Thyroid gland (tissue), 4 donors: ENCODE data around the gene PHF21A.

ENCODE experiments used
- CTCF ChIP-seq, 6 experiments: fragments of 200-600 bp in 3 of 6; fragments of 450-650 bp in 3 of 6; sonication (generic) in 3 of 6; IDR thresholded peaks; one replicate each; pipeline ENCODE4 v1.5.1; 2016 to 2019; ENCODE audit warnings: antibody characterized with exemption in 6 of 6, mild to moderate bottlenecking in 2 of 6, inconsistent platforms in 1 of 6, moderate library complexity in 1 of 6
- POLR2A ChIP-seq, 2 donors: fragments of 450-650 bp; IDR thresholded peaks; one replicate each; pipeline ENCODE4 v1.6.1; 2017; ENCODE audit warnings: antibody characterized with exemption in 2 of 2, mild to moderate bottlenecking in 2 of 2, moderate library complexity in 1 of 2

- no peak for TF ChIP-seq CTCF (IDR thresholded peaks at IDR 0.05)
- peak; percentile 19 to 62 for TF ChIP-seq POLR2A (IDR thresholded peaks at IDR 0.05)
Observed at GRCh38 chr11:45921561-45922424, 199.5 kb downstream of the PHF21A start.
